DND-41 (cell line): Measurements from ENCODE around the gene URM1.

Experiments used
- ATAC-seq: fragments of 200-7000 bp; cut with Tn5 transposase; 3 replicates; pipeline ENCODE4 v1.9.1; 2021; ENCODE audit warnings: low read depth; ENCODE audit not compliant: insufficient read depth
- DNase-seq: peaks from one replicate; pipeline ENCODE4 v3.0.0-alpha.2; 2020
- H2AFZ ChIP-seq: 2 replicates; pipeline ENCODE4 v1.6.0; 2012; ENCODE audit warnings: low read depth, low read length
- H3K27ac ChIP-seq: 2 replicates; pipeline ENCODE4 v1.5.1; 2012; ENCODE audit warnings: low read length, inconsistent platforms
- H3K27me3 ChIP-seq: fragments of 200-600 bp; sonication (generic); 2 replicates; pipeline ENCODE4 v1.6.0; 2012; ENCODE audit warnings: low read length, mild to moderate bottlenecking, inconsistent platforms; ENCODE audit not compliant: insufficient read depth, poor library complexity
- H3K36me3 ChIP-seq: 2 replicates; pipeline ENCODE4 v1.5.1; 2012; ENCODE audit warnings: low read length, inconsistent platforms; ENCODE audit not compliant: insufficient read depth
- H3K4me1 ChIP-seq: 2 replicates; pipeline ENCODE4 v1.5.1; 2012; ENCODE audit warnings: mild to moderate bottlenecking, low read length; ENCODE audit not compliant: insufficient read depth
- H3K4me2 ChIP-seq: 2 replicates; pipeline ENCODE4 v1.6.0; 2012; ENCODE audit warnings: mild to moderate bottlenecking, moderate library complexity, low read length, inconsistent platforms; ENCODE audit not compliant: insufficient read depth
- H3K4me3 ChIP-seq, 2 experiments: fragments of 200-600 bp in 1 of 2; shearing (Covaris generic) in 1 of 2; 2 replicates each; pipeline ENCODE4 v1.5.1; 2012 to 2016; ENCODE audit warnings: inconsistent platforms in 2 of 2, low read length in 2 of 2, mild to moderate bottlenecking in 2 of 2, low read depth in 1 of 2, moderate library complexity in 1 of 2
- H3K79me2 ChIP-seq: 2 replicates; pipeline ENCODE4 v1.6.0; 2012; ENCODE audit warnings: low read length, inconsistent platforms; ENCODE audit not compliant: insufficient read depth
- H3K9ac ChIP-seq: 2 replicates; pipeline ENCODE4 v1.6.0; 2012; ENCODE audit warnings: low read depth, mild to moderate bottlenecking, inconsistent platforms, low read length, moderate library complexity
- H3K9me3 ChIP-seq: 2 replicates; pipeline ENCODE4 v1.5.1; 2012; ENCODE audit warnings: low read length, moderate library complexity, mild to moderate bottlenecking, inconsistent platforms; ENCODE audit not compliant: insufficient read depth, severe bottlenecking
- H4K20me1 ChIP-seq: 2 replicates; pipeline ENCODE4 v1.6.0; 2012; ENCODE audit warnings: low read length; ENCODE audit not compliant: insufficient read depth
- CTCF ChIP-seq: IDR thresholded peaks from 2 replicates; pipeline ENCODE4 v1.5.1; 2012; ENCODE audit warnings: borderline replicate concordance, low read length, moderate library complexity, mild to moderate bottlenecking; ENCODE audit not compliant: poor library complexity, severe bottlenecking; ENCODE audit errors: extremely low read depth
- EZH2 ChIP-seq: IDR thresholded peaks from 3 replicates; pipeline ENCODE4 v1.6.1; 2012; ENCODE audit warnings: borderline replicate concordance, low read depth, mild to moderate bottlenecking, moderate library complexity, low read length, inconsistent platforms; ENCODE audit not compliant: severe bottlenecking

Gene URM1

GRCh38 chr9:128362774-128363173 lies 8.4 kb upstream of the URM1 start:
- Histone ChIP-seq H3K27ac (no peak overlapping the region), H3K9ac (no peak overlapping the region)
- no peak for ATAC-seq

GRCh38 chr9:128365525-128365924 lies 5.6 kb upstream of the URM1 start:
- H3K4me2 ChIP-seq: peak overlapping the region; percentile 67
- no peaks in the 10 kb centered on the region for H3K9me3 ChIP-seq
- no peaks in the 10 kb centered on the region for H3K27me3 ChIP-seq
- peaks cover 23% of the 10 kb centered on the region for H3K4me1 ChIP-seq
- peaks cover 2% of the 10 kb centered on the region; the same call in 1 of the 2 replicates for H3K79me2 ChIP-seq
- H3K4me3 ChIP-seq: peak overlapping the region; percentile 5 to 54; a peak in 3 of 4 replicates
- ATAC-seq: no peak
- no peak for TF ChIP-seq CTCF
- no peak for TF ChIP-seq EZH2
- H4K20me1 ChIP-seq: no peaks in the 10 kb centered on the region
- peak overlapping the region; percentile 81 for H3K27ac ChIP-seq
- no peak for DNase-seq
- peak overlapping the region; percentile 75 for H2AFZ ChIP-seq
- H3K36me3 ChIP-seq: 0 out of 2 replicates have a peak, but pooled peaks cover 3% of the 10 kb centered on the region
- peak overlapping the region; percentile 68 for H3K9ac ChIP-seq

More at GRCh38 chr9:128362774-128363173, 8.4 kb upstream of the URM1 start:
- DNase-seq: no peak
- H4K20me1 ChIP-seq: no peaks in the 10 kb centered on the region
- H2AFZ ChIP-seq: no peak overlapping the region
- no peak overlapping the region for H3K4me2 ChIP-seq
- H3K79me2 ChIP-seq: no peaks in the 10 kb centered on the region
- H3K4me3 ChIP-seq: no peak overlapping the region
- H3K27me3 ChIP-seq: no peaks in the 10 kb centered on the region
- no peaks in the 10 kb centered on the region for H3K9me3 ChIP-seq
- H3K36me3 ChIP-seq: peaks cover 11% of the 10 kb centered on the region
- peaks cover 17% of the 10 kb centered on the region for H3K4me1 ChIP-seq
- no peak for TF ChIP-seq CTCF
- TF ChIP-seq EZH2: no peak

GRCh38 chr9:128369024-128369706 lies 2.0 kb upstream of the URM1 start:
- TF ChIP-seq EZH2 (no peak), CTCF (no peak)
- H3K27me3 ChIP-seq: no peaks in the 10 kb centered on the region
- H3K9ac ChIP-seq: no peak overlapping the region
- no peak overlapping the region for H3K4me3 ChIP-seq
- no peaks in the 10 kb centered on the region for H3K9me3 ChIP-seq
- peaks cover 10% of the 10 kb centered on the region; the same call in 1 of the 2 replicates for H4K20me1 ChIP-seq
- DNase-seq (no peak), ATAC-seq (no peak)
- no peak overlapping the region for H3K27ac ChIP-seq
- H3K79me2 ChIP-seq: peaks cover 36% of the 10 kb centered on the region
- peaks cover 4% of the 10 kb centered on the region for H3K36me3 ChIP-seq
- H3K4me1 ChIP-seq: peaks cover 44% of the 10 kb centered on the region
- H3K4me2 ChIP-seq: no peak overlapping the region
- H2AFZ ChIP-seq: no peak overlapping the region
